Measurements from ENCODE around the gene GTF2A1. TPM values are rescaled to one million over a fixed set of nuclear protein-coding genes. Genes with fewer than 3 reads are reported as not detected.

The GTF2A1 gene
- total RNA-seq, 1 donor from 2014 or later = 20.8 TPM

Other genes with a start within 250 kb of the GTF2A1 start
- 8.3 TPM for gene STON2, start 179.4 kb upstream of the GTF2A1 start, total RNA-seq